ENCODE measurements around the gene HNRNPH1. TPM values are rescaled to one million over a fixed set of nuclear protein-coding genes. Genes with fewer than 3 reads are reported as not detected.
"Not testable (repeated sequence)": the region's sequence is repeated elsewhere in the genome, so short reads cannot be mapped to it uniquely, and the experiment has no call there.

HNRNPH1 gene
- total RNA-seq, 1 experiment from 2014 or later: 972 TPM

DNA sequence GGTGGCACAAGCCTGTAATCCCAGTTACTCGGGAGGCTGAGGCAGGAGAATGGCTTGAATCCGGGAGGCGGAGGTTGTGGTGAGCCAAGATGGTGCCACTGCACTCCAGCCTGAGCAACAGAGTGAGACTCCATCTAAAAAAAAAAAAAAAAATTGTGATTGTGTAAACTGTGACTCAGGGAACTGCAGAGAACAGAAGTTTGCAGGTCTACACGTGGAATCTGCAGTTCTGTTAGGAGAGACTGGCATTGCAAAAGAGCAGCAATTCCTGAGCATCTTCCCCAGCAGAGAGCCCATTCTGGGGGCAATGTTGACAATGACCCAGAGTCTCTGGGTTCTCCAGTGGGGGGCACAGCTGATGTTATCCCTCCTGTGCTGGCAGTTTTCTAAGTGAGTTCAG is 18.3 kb upstream of the HNRNPH1 start:
- CTCF ChIA-PET; DNase-seq (ENCODE audit: low spot score); H3K36me3 ChIP-seq (ENCODE audit: insufficient read depth, low read length, poor library complexity, severe bottlenecking); H3K4me3 ChIP-seq (ENCODE audit: low read depth, low read length, poor library complexity, severe bottlenecking); POLR2A ChIA-PET (ENCODE audit: low non-redundant PET); BruUV-seq (replicated peaks); H3K27me3 ChIP-seq (replicated peaks; ENCODE audit: insufficient read depth, low read depth, low read length, poor library complexity); H3K4me1 ChIP-seq (ENCODE audit: insufficient read depth, low read length, poor library complexity, severe bottlenecking); H3K9me3 ChIP-seq (ENCODE audit: low read depth, low read length, poor library complexity, severe bottlenecking); intact Hi-C loops (cut with micrococcal nuclease; ENCODE audit: unreplicated experiment); H3K27ac ChIP-seq (ENCODE audit: low read depth, low read length, poor library complexity, severe bottlenecking): not testable (repeated sequence)

DNA sequence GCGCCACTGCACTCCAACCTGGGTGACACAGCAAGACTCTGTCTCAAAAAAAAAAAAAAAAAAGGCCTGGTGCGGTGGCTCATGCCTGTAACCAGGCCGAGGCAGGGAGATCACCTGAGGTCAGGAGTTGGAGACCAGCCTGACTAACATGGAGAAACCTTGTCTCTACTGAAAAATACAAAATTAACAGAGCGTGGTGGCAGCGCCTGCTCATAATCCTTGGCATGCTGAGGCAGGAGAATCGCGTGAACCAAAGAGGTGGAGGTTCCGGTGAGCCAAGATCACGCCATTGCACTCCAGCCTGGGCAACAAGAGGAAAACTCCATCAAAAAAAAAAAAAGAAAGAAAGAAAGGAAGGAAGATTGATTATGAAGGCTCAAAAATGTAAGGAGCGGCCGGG is 15.8 kb upstream of the HNRNPH1 start:
- H3K9me3 ChIP-seq (ENCODE audit: low read depth, low read length, poor library complexity, severe bottlenecking); DNase-seq (ENCODE audit: low spot score); CTCF ChIA-PET; H3K27me3 ChIP-seq (replicated peaks; ENCODE audit: insufficient read depth, low read depth, low read length, poor library complexity); POLR2A ChIA-PET (ENCODE audit: low non-redundant PET); intact Hi-C loops (cut with micrococcal nuclease; ENCODE audit: unreplicated experiment); H3K27ac ChIP-seq (ENCODE audit: low read depth, low read length, poor library complexity, severe bottlenecking); BruUV-seq (replicated peaks); H3K4me3 ChIP-seq (ENCODE audit: low read depth, low read length, poor library complexity, severe bottlenecking); H3K4me1 ChIP-seq (ENCODE audit: insufficient read depth, low read length, poor library complexity, severe bottlenecking); H3K36me3 ChIP-seq (ENCODE audit: insufficient read depth, low read length, poor library complexity, severe bottlenecking): not testable (repeated sequence)

DNA sequence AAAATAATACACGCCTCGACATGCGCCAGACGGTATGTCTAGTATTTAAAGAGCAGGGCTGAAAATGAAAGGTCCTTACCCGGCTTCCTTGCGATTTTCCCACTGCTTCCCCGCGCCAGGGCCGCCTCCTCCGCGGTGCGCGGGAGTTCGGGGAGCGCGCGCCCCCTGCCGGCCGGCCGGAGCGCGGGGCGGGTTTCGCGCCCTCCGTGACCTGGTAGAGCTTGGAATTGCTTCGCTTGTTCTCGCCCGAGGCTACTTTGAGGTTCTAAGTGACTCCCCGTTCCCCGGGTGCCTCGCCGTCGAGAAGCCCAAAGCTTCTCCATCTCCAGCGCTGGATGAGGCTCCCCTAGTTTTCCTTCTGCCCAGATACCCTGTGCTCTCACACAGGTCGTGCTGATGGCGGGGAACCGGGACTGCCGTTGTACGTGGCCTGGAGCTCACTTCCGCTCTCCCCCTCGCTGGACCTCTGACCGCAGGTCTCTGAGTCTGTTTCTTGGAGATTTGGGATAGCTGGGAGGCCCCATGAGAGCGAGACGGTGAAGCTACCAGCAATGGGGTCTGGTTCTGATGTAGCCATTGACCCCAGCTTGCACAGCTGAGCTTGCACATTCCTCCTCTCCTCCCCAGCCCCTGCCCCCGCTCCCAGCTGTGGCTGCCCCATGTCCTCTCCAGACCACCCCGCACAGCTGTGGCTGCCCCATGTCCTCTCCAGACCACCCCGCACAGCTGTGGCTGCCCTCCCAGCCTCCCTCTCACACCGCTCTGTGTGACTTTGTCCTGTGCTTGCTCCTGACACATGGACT is 11.1 kb upstream of the HNRNPH1 start:
- H3K4me1 ChIP-seq (ENCODE audit: insufficient read depth, low read length, poor library complexity, severe bottlenecking); CTCF ChIA-PET; H3K9me3 ChIP-seq (ENCODE audit: low read depth, low read length, poor library complexity, severe bottlenecking); DNase-seq (ENCODE audit: low spot score); H3K4me3 ChIP-seq (ENCODE audit: low read depth, low read length, poor library complexity, severe bottlenecking); H3K27me3 ChIP-seq (replicated peaks; ENCODE audit: insufficient read depth, low read depth, low read length, poor library complexity); H3K27ac ChIP-seq (ENCODE audit: low read depth, low read length, poor library complexity, severe bottlenecking); H3K36me3 ChIP-seq (ENCODE audit: insufficient read depth, low read length, poor library complexity, severe bottlenecking); POLR2A ChIA-PET (ENCODE audit: low non-redundant PET); intact Hi-C loops (cut with micrococcal nuclease; ENCODE audit: unreplicated experiment); BruUV-seq (replicated peaks): not testable (repeated sequence)

DNA sequence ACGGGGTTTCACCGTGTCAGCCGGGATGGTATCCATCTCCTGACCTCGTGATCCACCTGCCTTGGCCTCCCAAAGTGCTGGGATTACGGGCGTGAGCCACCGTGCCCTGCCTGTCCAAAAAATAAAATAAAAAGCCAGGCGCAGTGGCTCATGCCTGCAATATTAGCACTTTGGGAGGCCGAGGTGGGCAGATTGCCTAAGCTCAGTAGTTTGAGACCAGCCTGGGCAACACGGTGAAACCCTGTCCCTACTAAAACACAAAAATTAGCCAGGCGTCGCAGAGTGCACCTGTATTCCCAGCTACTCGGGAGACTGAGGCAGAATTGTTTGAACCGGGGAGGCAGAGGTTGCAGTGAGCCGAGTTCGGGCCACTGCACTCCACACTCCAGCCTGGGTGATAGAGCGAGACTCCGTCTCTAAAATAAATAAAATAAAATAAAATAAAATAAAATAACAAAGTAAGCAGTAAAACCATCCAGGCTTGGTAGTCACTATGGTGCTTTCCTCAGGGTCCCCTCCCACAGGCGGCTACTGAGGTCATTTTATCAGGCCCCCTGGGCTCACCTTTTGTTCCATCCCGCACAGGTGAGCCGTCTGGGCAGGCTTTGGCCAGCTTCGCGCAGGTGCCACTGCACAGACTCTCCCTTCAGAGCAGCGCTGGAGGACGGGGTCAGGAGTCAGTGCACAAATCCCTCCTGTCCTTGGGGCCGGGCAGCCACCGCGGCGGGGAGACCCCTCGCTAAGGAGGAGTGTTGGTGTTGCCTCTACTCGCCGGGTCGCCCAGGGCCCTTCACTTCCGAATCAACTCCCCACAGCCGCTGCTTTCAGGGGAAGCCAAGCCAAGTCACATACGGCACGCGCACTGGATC is 10.3 kb upstream of the HNRNPH1 start:
- DNase-seq (ENCODE audit: low spot score); H3K9me3 ChIP-seq (ENCODE audit: low read depth, low read length, poor library complexity, severe bottlenecking); H3K36me3 ChIP-seq (ENCODE audit: insufficient read depth, low read length, poor library complexity, severe bottlenecking); H3K4me1 ChIP-seq (ENCODE audit: insufficient read depth, low read length, poor library complexity, severe bottlenecking); intact Hi-C loops (cut with micrococcal nuclease; ENCODE audit: unreplicated experiment); H3K27me3 ChIP-seq (replicated peaks; ENCODE audit: insufficient read depth, low read depth, low read length, poor library complexity); BruUV-seq (replicated peaks); POLR2A ChIA-PET (ENCODE audit: low non-redundant PET); CTCF ChIA-PET; H3K27ac ChIP-seq (ENCODE audit: low read depth, low read length, poor library complexity, severe bottlenecking): not testable (repeated sequence)
- H3K4me3 ChIP-seq (ENCODE audit: low read depth, low read length, poor library complexity, severe bottlenecking): peak overlapping the region; percentile 41

DNA sequence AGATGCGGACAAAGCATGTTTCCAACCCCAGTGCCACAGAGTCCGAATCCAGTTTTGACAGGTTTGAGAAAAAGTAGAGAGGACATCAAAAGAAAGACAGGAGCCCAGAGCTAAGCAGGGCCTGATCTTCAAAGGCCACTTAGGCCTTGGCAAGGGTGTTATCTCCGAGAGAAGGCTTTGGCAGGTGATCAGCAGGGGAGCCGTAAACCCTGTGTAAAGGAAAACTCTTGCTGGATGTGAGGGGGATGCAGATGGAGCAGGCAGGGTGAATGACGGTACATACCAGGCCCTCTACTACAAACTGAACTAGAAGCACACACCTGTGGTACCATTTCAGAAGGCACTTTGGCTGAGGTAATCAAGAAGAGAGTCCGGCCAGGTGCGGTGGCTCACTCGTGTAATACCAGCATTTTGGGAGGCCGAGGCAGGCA is 1.4 kb upstream of the HNRNPH1 start:
- ChIA-PET POLR2A (ENCODE audit: low non-redundant PET) (no interaction called here), CTCF (no interaction called here)
- DNase-seq (ENCODE audit: low spot score): no peak
- intact Hi-C loops (cut with micrococcal nuclease; ENCODE audit: unreplicated experiment): no loop called here
- Histone ChIP-seq H3K27ac (ENCODE audit: low read depth, low read length, poor library complexity, severe bottlenecking) (peak overlapping the region; percentile 99), H3K27me3 (replicated peaks; ENCODE audit: insufficient read depth, low read depth, low read length, poor library complexity) (no peaks in the 10 kb centered on the region), H3K9me3 (ENCODE audit: low read depth, low read length, poor library complexity, severe bottlenecking) (no peaks in the 10 kb centered on the region), H3K4me1 (ENCODE audit: insufficient read depth, low read length, poor library complexity, severe bottlenecking) (peaks cover 20% of the 10 kb centered on the region), H3K36me3 (ENCODE audit: insufficient read depth, low read length, poor library complexity, severe bottlenecking) (peaks cover 28% of the 10 kb centered on the region), H3K4me3 (ENCODE audit: low read depth, low read length, poor library complexity, severe bottlenecking) (peak overlapping the region; percentile 91)
- TF ChIP-seq, protein P1, sequence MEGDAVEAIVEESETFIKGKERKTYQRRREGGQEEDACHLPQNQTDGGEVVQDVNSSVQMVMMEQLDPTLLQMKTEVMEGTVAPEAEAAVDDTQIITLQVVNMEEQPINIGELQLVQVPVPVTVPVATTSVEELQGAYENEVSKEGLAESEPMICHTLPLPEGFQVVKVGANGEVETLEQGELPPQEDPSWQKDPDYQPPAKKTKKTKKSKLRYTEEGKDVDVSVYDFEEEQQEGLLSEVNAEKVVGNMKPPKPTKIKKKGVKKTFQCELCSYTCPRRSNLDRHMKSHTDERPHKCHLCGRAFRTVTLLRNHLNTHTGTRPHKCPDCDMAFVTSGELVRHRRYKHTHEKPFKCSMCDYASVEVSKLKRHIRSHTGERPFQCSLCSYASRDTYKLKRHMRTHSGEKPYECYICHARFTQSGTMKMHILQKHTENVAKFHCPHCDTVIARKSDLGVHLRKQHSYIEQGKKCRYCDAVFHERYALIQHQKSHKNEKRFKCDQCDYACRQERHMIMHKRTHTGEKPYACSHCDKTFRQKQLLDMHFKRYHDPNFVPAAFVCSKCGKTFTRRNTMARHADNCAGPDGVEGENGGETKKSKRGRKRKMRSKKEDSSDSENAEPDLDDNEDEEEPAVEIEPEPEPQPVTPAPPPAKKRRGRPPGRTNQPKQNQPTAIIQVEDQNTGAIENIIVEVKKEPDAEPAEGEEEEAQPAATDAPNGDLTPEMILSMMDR (conservative IDR thresholded peaks at IDR 0.05; ENCODE audit: low read depth, low read length): no peak
- no peak for TF ChIP-seq EZH2 (IDR thresholded peaks at IDR 0.05; ENCODE audit: borderline replicate concordance, low read depth, low read length, poor library complexity, severe bottlenecking)
- BruUV-seq (replicated peaks): no TSS peak
